Aorta (tissue), 5 donors: ENCODE results near the gene GLRA3. TPM values are rescaled to one million over a fixed set of nuclear protein-coding genes. Genes with fewer than 3 reads are reported as not detected.

Experiments
- ATAC-seq: fragments of 200-7000 bp; cut with Tn5 transposase; one replicate; pipeline ENCODE4 v1.9.1; 2022; ENCODE audit warnings: moderate library complexity; ENCODE audit not compliant: low FRiP score
- DNase-seq, 2 donors: peaks; one replicate each; pipeline ENCODE4 v3.0.0-alpha.2; 2020
- H3K27ac ChIP-seq, 2 donors: one replicate each; pipeline ENCODE4 v1.5.1; 2013; ENCODE audit warnings: low read length in 2 of 2, mild to moderate bottlenecking in 2 of 2, moderate library complexity in 2 of 2, control low read depth in 1 of 2, inconsistent platforms in 1 of 2, low read depth in 1 of 2
- H3K27me3 ChIP-seq, 2 donors: one replicate each; pipeline ENCODE4 v1.6.1; 2013; ENCODE audit warnings: control low read depth in 1 of 2, low read length in 1 of 2, mild to moderate bottlenecking in 1 of 2, moderate library complexity in 1 of 2; ENCODE audit not compliant: insufficient read depth in 2 of 2, control insufficient read depth in 1 of 2
- H3K36me3 ChIP-seq, 2 donors: one replicate each; pipeline ENCODE4 v1.6.1; 2013; ENCODE audit warnings: control low read depth in 1 of 2, low read length in 1 of 2, mild to moderate bottlenecking in 1 of 2; ENCODE audit not compliant: insufficient read depth in 2 of 2, control insufficient read depth in 1 of 2
- H3K4me1 ChIP-seq, 2 donors: one replicate each; pipeline ENCODE4 v1.6.1; 2013; ENCODE audit warnings: low read length in 2 of 2, control low read depth in 1 of 2, mild to moderate bottlenecking in 1 of 2, moderate library complexity in 1 of 2; ENCODE audit not compliant: insufficient read depth in 2 of 2, control insufficient read depth in 1 of 2
- H3K4me3 ChIP-seq, 2 donors: one replicate each; pipeline ENCODE4 v1.5.1; 2013; ENCODE audit warnings: low read length in 2 of 2, control low read depth in 1 of 2, mild to moderate bottlenecking in 1 of 2
- H3K9me3 ChIP-seq: one replicate; pipeline ENCODE4 v1.6.1; 2013; ENCODE audit warnings: mild to moderate bottlenecking, low read length; ENCODE audit not compliant: control insufficient read depth
- WGBS, 2 donors: extraction: QIAGEN DNeasy Blood & Tissue Kit; methylation state at CpG; one replicate each; pipeline ENCODE4 v1.1.7; 2013; 5-methylcytosine and 5-hydroxymethylcytosine counted together
- intact Hi-C, 2 donors: fragments of 100-400 bp; cut with DNase I; formaldehyde crosslinking; loops; one replicate each; pipeline versions ENCODE4 v1.14.2 to v1.15.0; 2022
- polyA plus RNA-seq, 2 donors: library from polyadenylated mRNA; stranded (reverse); fragments of 200-250 nt; gene quantifications; one replicate each; pipeline ENCODE4 v1.2.3, GENCODE V29; 2013
- total RNA-seq, 2 donors: library from RNA; stranded (reverse); fragmentation: NEBNext Ultra II Directional; extraction: Animal tissue kit (Norgen Biotek cat#: 25700); gene quantifications; one replicate each; pipeline ENCODE4 v1.2.1, GENCODE V29; 2021
- donor health status: healthy with polysubstance abuse.
- donor health status: Bipolar disorder and iron deficiency.
- donor health status: DM: no; HTN: no; CAD: no.
- donor health status: DM: no; HTN: no; CAD: no.
- donor health status: DM: yes; HTN: yes; CAD: no.

Gene GLRA3
- total and polyA plus RNA-seq, 4 donors, result not detected

- DNase-seq (no peak), ATAC-seq (no peak)
- intact Hi-C loops, result no loop called here
- no peak overlapping the region for H3K4me3 ChIP-seq
- H3K9me3 ChIP-seq, result no peaks in the 10 kb centered on the region
- 78 to 83% methylated on average over 4 of the region's 4 CpGs for WGBS, 2 donors
- H3K27ac ChIP-seq, result no peak overlapping the region
- H3K36me3 ChIP-seq, result no peaks in the 10 kb centered on the region
- no peaks in the 10 kb centered on the region for H3K27me3 ChIP-seq
- H3K4me1 ChIP-seq, result no peaks in the 10 kb centered on the region
These were observed 156.8 kb downstream of the GLRA3 start for GRCh38 chr4:174672276-174672675.

GRCh38 chr4:174669270-174669669 lies 159.8 kb downstream of the GLRA3 start:
- no peaks in the 10 kb centered on the region for H3K36me3 ChIP-seq
- no peak for ATAC-seq
- H3K4me1 ChIP-seq, result no peaks in the 10 kb centered on the region
- no peaks in the 10 kb centered on the region for H3K27me3 ChIP-seq
- intact Hi-C loops, result no loop called here
- no peak for DNase-seq
- H3K4me3 ChIP-seq, result no peak overlapping the region
- H3K27ac ChIP-seq, result no peak overlapping the region
- WGBS, 2 donors, result 76 to 85% methylated on average over 3 of the region's 3 CpGs
- no peaks in the 10 kb centered on the region for H3K9me3 ChIP-seq

GRCh38 chr4:174665799-174666198 lies 163.2 kb downstream of the GLRA3 start:
- Histone ChIP-seq H3K36me3 (no peaks in the 10 kb centered on the region), H3K9me3 (no peaks in the 10 kb centered on the region), H3K4me1 (no peaks in the 10 kb centered on the region), H3K4me3 (no peak overlapping the region), H3K27me3 (no peaks in the 10 kb centered on the region), H3K27ac (no peak overlapping the region)
- no peak for DNase-seq
- ATAC-seq, result no peak
- intact Hi-C loops, result no loop called here

- Histone ChIP-seq H3K4me1 (no peaks in the 10 kb centered on the region), H3K4me3 (no peak overlapping the region), H3K27ac (no peak overlapping the region), H3K9me3 (no peaks in the 10 kb centered on the region), H3K36me3 (no peaks in the 10 kb centered on the region), H3K27me3 (no peaks in the 10 kb centered on the region)
- WGBS, 2 donors, result 57 to 69% methylated on average over 2 of the region's 2 CpGs
- ATAC-seq, result no peak
- no peak for DNase-seq
- intact Hi-C loops, result no loop called here
These were observed 165.8 kb downstream of the GLRA3 start for GRCh38 chr4:174663216-174663615.

GRCh38 chr4:174658246-174658645 lies 170.8 kb downstream of the GLRA3 start:
- Histone ChIP-seq H3K4me1 (no peaks in the 10 kb centered on the region), H3K4me3 (no peak overlapping the region), H3K27me3 (no peaks in the 10 kb centered on the region), H3K9me3 (no peaks in the 10 kb centered on the region), H3K27ac (no peak overlapping the region), H3K36me3 (no peaks in the 10 kb centered on the region)
- intact Hi-C loops, result no loop called here
- ATAC-seq (no peak), DNase-seq (no peak)
- 88 to 91% methylated on average over 3 of the region's 3 CpGs for WGBS, 2 donors

GRCh38 chr4:174657472-174657871 lies 171.6 kb downstream of the GLRA3 start:
- no peak for ATAC-seq
- Histone ChIP-seq H3K4me1 (no peaks in the 10 kb centered on the region), H3K36me3 (no peaks in the 10 kb centered on the region), H3K27me3 (no peaks in the 10 kb centered on the region), H3K9me3 (no peaks in the 10 kb centered on the region), H3K4me3 (no peak overlapping the region), H3K27ac (no peak overlapping the region)
- DNase-seq, result no peak
- intact Hi-C loops, result no loop called here
- 91 to 97% methylated on average over 6 of the region's 6 CpGs for WGBS, 2 donors

- WGBS, 2 donors, result 81 to 83% methylated on average over 4 of the region's 4 CpGs
- no peak for DNase-seq
- intact Hi-C loops, result no loop called here
- H3K4me1 ChIP-seq, result no peaks in the 10 kb centered on the region
- H3K4me3 ChIP-seq, result no peak overlapping the region
- no peak for ATAC-seq
- no peaks in the 10 kb centered on the region for H3K9me3 ChIP-seq
- H3K36me3 ChIP-seq, result no peaks in the 10 kb centered on the region
- H3K27me3 ChIP-seq, result no peaks in the 10 kb centered on the region
- no peak overlapping the region for H3K27ac ChIP-seq
These were observed 174.4 kb downstream of the GLRA3 start for GRCh38 chr4:174654634-174655033.

GRCh38 chr4:174650711-174651355 lies 178.2 kb downstream of the GLRA3 start:
- Histone ChIP-seq H3K4me1 (no peaks in the 10 kb centered on the region), H3K36me3 (no peaks in the 10 kb centered on the region), H3K4me3 (no peak overlapping the region), H3K27ac (no peak overlapping the region), H3K27me3 (no peaks in the 10 kb centered on the region), H3K9me3 (no peaks in the 10 kb centered on the region)
- ATAC-seq, result no peak
- intact Hi-C loops, result no loop called here
- no peak for DNase-seq
- WGBS, 2 donors, result 92 to 94% methylated on average over 2 of the region's 2 CpGs

GRCh38 chr4:174648812-174649211 lies 180.2 kb downstream of the GLRA3 start:
- Histone ChIP-seq H3K36me3 (no peaks in the 10 kb centered on the region), H3K27ac (no peak overlapping the region), H3K4me1 (no peaks in the 10 kb centered on the region), H3K4me3 (no peak overlapping the region), H3K9me3 (no peaks in the 10 kb centered on the region), H3K27me3 (no peaks in the 10 kb centered on the region)
- ATAC-seq, result no peak
- 31 to 32% methylated on average over 5 of the region's 5 CpGs for WGBS, 2 donors
- DNase-seq, result no peak
- intact Hi-C loops, result no loop called here
